Measurements from ENCODE around the gene TBC1D19.
"Not testable (repeated sequence)": the region's sequence is repeated elsewhere in the genome, so short reads cannot be mapped to it uniquely, and the experiment has no call there.

TBC1D19 gene, protein sequence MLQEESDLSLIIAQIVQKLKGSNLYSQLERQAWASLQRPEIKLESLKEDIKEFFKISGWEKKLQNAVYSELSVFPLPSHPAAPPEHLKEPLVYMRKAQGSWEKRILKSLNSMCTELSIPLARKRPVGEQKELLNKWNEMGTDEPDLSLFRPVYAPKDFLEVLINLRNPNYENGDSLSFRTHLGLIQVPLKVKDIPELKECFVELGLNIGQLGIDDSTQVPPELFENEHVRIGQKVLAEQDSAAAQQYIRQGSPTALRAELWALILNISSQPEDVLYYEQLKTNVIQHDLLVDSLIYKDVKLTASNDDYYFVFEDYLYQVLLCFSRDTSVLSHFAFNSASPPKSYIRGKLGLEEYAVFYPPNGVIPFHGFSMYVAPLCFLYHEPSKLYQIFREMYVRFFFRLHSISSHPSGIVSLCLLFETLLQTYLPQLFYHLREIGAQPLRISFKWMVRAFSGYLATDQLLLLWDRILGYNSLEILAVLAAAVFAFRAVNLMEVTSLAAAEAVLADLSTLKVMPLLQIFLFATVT

DNA sequence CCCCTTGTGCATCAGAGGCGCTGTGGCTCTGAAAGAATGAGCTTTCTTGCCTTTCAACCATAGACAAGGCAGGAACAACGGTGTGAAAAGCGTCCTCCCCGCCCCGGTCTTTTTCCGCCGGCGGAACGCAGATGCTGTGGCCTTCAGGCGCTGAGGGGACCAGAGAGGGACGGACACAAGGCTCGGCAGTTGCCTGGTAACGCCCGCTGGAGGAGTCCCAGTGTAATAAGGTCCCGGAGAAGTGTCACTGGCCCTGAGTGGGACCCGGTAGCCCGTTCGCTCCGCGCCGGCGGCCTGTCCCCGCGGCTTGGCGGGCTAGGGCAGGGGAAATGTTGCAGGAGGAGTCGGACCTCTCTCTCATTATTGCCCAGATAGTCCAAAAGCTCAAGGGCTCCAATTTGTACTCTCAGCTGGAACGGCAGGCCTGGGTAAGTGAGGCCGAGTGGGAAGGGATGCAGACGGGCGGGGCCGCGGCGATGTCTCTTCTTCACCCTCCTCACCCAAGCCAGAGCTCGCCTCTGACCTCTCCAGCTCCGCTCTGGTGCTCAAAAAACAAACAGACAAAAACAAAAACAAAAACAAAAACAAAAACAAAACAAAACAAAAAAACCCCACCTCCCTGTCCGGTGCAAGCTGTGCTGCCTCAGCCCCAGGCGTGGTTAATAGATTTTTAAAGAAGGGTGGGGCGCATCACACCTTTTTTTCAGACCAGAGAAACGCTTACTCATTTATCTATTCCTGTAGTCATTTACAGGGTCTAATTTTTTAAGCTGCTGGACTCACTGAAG is at the start of gene TBC1D19:
TBC1D19 (plus strand) TSS at position 220 of the 788 bp plus-strand sequence; CDS start at position 330, 110 bp downstream.
- peak; percentile 85 for DNase-seq (ENCODE audit: low read depth)
- TF ChIP-seq, protein P1, sequence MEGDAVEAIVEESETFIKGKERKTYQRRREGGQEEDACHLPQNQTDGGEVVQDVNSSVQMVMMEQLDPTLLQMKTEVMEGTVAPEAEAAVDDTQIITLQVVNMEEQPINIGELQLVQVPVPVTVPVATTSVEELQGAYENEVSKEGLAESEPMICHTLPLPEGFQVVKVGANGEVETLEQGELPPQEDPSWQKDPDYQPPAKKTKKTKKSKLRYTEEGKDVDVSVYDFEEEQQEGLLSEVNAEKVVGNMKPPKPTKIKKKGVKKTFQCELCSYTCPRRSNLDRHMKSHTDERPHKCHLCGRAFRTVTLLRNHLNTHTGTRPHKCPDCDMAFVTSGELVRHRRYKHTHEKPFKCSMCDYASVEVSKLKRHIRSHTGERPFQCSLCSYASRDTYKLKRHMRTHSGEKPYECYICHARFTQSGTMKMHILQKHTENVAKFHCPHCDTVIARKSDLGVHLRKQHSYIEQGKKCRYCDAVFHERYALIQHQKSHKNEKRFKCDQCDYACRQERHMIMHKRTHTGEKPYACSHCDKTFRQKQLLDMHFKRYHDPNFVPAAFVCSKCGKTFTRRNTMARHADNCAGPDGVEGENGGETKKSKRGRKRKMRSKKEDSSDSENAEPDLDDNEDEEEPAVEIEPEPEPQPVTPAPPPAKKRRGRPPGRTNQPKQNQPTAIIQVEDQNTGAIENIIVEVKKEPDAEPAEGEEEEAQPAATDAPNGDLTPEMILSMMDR (conservative IDR thresholded peaks at IDR 0.05; ENCODE audit: control insufficient read depth, insufficient read depth, low read depth, low read length): no peak
- peak within 1 kb of the TSS; percentile 92 for H3K4me3 ChIP-seq (ENCODE audit: control insufficient read depth, low read depth, low read length)

DNA sequence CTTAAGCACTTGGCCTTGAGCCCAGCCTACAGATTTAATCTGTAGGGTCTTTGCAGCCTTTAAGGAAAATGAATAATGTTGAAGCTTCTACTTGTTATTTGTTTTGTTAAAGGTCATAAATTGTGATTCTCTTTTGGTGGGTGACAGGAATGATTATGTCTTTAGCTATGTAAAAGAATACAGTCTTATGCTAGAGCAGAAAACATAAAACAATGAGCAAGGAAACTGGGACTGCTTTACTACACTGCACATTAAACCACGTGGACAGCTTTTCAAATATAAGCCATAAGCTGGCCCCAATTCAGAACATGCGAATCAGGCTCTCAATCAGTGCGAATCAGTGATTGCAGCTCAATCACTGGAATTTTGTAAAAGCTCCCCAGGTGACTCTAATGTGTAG is 40.9 kb upstream of the TBC1D19 start:
- H3K4me3 ChIP-seq (ENCODE audit: control insufficient read depth, low read depth, low read length): no peak overlapping the region
- DNase-seq (ENCODE audit: low read depth): no peak
- TF ChIP-seq, protein P1 (conservative IDR thresholded peaks at IDR 0.05; ENCODE audit: control insufficient read depth, insufficient read depth, low read depth, low read length): no peak

DNA sequence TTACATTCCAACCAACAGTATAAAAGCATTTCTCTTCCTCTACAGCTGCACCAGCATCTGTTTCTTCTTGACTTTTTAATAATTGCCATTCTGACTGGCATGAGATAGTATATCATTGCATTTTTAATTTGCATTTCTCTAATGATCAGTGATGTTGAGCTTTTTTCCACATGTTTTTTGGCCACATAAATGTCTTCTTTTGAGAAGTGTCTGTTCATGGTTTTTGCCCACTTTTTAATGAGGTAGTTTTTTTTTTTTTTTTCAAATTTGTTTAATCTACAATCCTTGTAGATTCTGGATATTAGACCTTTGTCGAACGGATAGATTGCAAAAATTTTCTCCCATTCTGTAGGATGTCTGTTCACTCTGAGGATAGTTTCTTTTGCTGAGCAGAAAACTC is 39.5 kb upstream of the TBC1D19 start:
- TF ChIP-seq, protein P1 (conservative IDR thresholded peaks at IDR 0.05; ENCODE audit: control insufficient read depth, insufficient read depth, low read depth, low read length): no peak
- no peak for DNase-seq (ENCODE audit: low read depth)
- no peak overlapping the region for H3K4me3 ChIP-seq (ENCODE audit: control insufficient read depth, low read depth, low read length)

DNA sequence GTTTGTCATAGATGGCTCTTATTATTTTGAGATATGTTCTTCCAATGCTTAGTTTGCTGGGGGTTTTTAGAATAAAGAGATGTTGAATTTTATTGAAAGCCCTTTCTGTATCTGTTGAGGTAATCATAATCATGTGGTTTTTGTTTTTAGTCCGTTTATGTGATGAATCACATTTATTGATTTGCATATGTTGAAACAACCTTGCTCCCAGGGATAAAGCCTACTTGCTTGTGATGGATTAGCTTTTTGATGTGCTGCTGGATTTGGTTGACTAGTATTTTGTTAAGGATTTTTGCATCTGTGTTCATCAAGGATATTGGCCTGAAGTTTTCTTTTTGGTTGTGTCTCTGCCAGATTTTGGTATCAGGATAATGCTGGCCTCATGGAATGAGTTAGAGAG is 35.5 kb upstream of the TBC1D19 start:
- H3K4me3 ChIP-seq (ENCODE audit: control insufficient read depth, low read depth, low read length); DNase-seq (ENCODE audit: low read depth): not testable (repeated sequence)

DNA sequence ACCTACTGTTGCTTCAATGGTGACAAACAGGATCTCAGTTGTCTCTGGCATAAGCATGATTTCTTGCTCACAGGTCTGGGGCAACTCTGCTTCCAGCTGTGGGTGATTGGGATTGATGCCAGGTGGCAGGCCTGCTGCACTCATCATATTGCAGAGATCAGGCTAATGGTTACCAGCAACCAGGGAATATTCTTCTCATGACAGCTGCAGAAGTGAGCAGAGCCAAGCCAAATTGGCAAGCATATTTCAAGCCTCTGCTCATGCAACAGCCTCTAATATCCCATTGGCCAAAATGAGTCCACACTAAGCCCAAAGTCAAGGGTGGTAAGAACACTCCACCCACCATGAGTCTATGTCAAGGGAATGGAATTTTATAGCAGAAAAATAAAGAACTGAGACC is 26.7 kb upstream of the TBC1D19 start:
- peak; percentile 93 for DNase-seq (ENCODE audit: low read depth)
- H3K4me3 ChIP-seq (ENCODE audit: control insufficient read depth, low read depth, low read length): no peak overlapping the region
- TF ChIP-seq, protein P1 (conservative IDR thresholded peaks at IDR 0.05; ENCODE audit: control insufficient read depth, insufficient read depth, low read depth, low read length): no peak

DNA sequence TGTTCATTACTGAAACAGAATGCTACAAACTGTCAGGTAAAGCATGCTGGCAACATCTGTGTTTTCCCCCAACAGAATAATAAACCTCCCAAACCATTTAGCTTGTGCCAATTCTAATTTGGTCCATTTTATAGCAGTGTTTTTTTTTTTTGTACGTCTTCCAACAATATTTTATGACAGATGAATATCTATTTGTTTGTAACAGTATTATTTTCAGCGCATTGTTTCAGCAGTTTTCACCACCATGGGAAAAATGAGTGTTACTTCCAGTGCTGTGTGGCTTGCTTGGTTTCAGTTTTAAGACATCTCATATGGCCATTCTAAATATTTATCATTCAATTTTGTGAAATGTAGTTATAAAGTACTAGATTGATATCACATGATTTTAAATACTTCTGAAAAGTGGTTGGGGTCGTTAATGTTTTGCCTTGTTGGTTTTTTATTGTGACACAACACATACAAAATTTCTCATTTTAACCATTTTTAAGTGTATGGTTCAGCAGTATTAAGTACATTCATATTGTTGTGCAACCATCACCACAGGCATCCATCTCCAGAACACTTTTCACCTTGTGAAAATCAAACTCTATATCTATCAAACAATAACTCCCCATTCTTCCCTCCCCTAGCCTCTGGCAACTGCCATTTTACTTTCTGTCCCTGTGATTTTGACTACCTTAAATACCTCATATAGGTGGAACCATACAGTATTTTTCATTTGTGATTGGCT is 25.6 kb upstream of the TBC1D19 start:
- TF ChIP-seq, protein P1 (conservative IDR thresholded peaks at IDR 0.05; ENCODE audit: control insufficient read depth, insufficient read depth, low read depth, low read length): no peak
- DNase-seq (ENCODE audit: low read depth): peak; percentile 12
- no peak overlapping the region for H3K4me3 ChIP-seq (ENCODE audit: control insufficient read depth, low read depth, low read length)

Data from fibroblast of mammary gland (primary cell).